Measurements from ENCODE around the gene CCBE1.
"Not testable (repeated sequence)": the region's sequence is repeated elsewhere in the genome, so short reads cannot be mapped to it uniquely, and the experiment has no call there.

The CCBE1 gene

GRCh38 chr18:59650266-59650820 is 46.9 kb downstream of the CCBE1 start:
- Histone ChIP-seq H3K4me1 (ENCODE audit: control insufficient read depth, insufficient read depth, low read length) (peaks cover 31% of the 10 kb centered on the region), H3K4me3 (ENCODE audit: low read length) (no peak overlapping the region), H3K27me3 (replicated peaks; ENCODE audit: control insufficient read depth, insufficient read depth, low read length) (no peaks in the 10 kb centered on the region), H3K36me3 (ENCODE audit: control insufficient read depth, insufficient read depth, low read length, severe bottlenecking) (no peaks in the 10 kb centered on the region), H3K9ac (ENCODE audit: low read length) (no peak overlapping the region), H3K9me3 (ENCODE audit: control insufficient read depth, low read length) (no peaks in the 10 kb centered on the region)
- no peak for DNase-seq (ENCODE audit: low read depth)

GRCh38 chr18:59649591-59649990 is 47.6 kb downstream of the CCBE1 start:
- Histone ChIP-seq H3K4me3 (ENCODE audit: low read length) (no peak overlapping the region), H3K27me3 (replicated peaks; ENCODE audit: control insufficient read depth, insufficient read depth, low read length) (no peaks in the 10 kb centered on the region), H3K9me3 (ENCODE audit: control insufficient read depth, low read length) (no peaks in the 10 kb centered on the region), H3K4me1 (ENCODE audit: control insufficient read depth, insufficient read depth, low read length) (peaks cover 31% of the 10 kb centered on the region), H3K36me3 (ENCODE audit: control insufficient read depth, insufficient read depth, low read length, severe bottlenecking) (no peaks in the 10 kb centered on the region), H3K9ac (ENCODE audit: low read length) (no peak overlapping the region)
- no peak for DNase-seq (ENCODE audit: low read depth)

GRCh38 chr18:59648469-59648868 is 48.8 kb downstream of the CCBE1 start:
- DNase-seq (ENCODE audit: low read depth); H3K4me3 ChIP-seq (ENCODE audit: low read length); H3K36me3 ChIP-seq (ENCODE audit: control insufficient read depth, insufficient read depth, low read length, severe bottlenecking); H3K9me3 ChIP-seq (ENCODE audit: control insufficient read depth, low read length); H3K9ac ChIP-seq (ENCODE audit: low read length); H3K27me3 ChIP-seq (replicated peaks; ENCODE audit: control insufficient read depth, insufficient read depth, low read length): not testable (repeated sequence)
- peaks cover 25% of the 10 kb centered on the region for H3K4me1 ChIP-seq (ENCODE audit: control insufficient read depth, insufficient read depth, low read length)

- DNase-seq (ENCODE audit: low read depth) = peak; percentile 40
- peaks cover 18% of the 10 kb centered on the region for H3K4me1 ChIP-seq (ENCODE audit: control insufficient read depth, insufficient read depth, low read length)
- no peaks in the 10 kb centered on the region for H3K27me3 ChIP-seq (replicated peaks; ENCODE audit: control insufficient read depth, insufficient read depth, low read length)
- peak overlapping the region; percentile 24 for H3K9ac ChIP-seq (ENCODE audit: low read length)
- peak overlapping the region; percentile 10 for H3K4me3 ChIP-seq (ENCODE audit: low read length)
- H3K9me3 ChIP-seq (ENCODE audit: control insufficient read depth, low read length) = no peaks in the 10 kb centered on the region
- H3K36me3 ChIP-seq (ENCODE audit: control insufficient read depth, insufficient read depth, low read length, severe bottlenecking) = no peaks in the 10 kb centered on the region
Measured at GRCh38 chr18:59646963-59647307, 50.3 kb downstream of the CCBE1 start.

- Histone ChIP-seq H3K9ac (ENCODE audit: low read length) (peak overlapping the region; percentile 24), H3K36me3 (ENCODE audit: control insufficient read depth, insufficient read depth, low read length, severe bottlenecking) (no peaks in the 10 kb centered on the region), H3K27me3 (replicated peaks; ENCODE audit: control insufficient read depth, insufficient read depth, low read length) (no peaks in the 10 kb centered on the region), H3K4me3 (ENCODE audit: low read length) (peak overlapping the region; percentile 10), H3K4me1 (ENCODE audit: control insufficient read depth, insufficient read depth, low read length) (peaks cover 18% of the 10 kb centered on the region), H3K9me3 (ENCODE audit: control insufficient read depth, low read length) (no peaks in the 10 kb centered on the region)
- no peak for DNase-seq (ENCODE audit: low read depth)
Measured at GRCh38 chr18:59646228-59646962, 50.8 kb downstream of the CCBE1 start.

- H3K27me3 ChIP-seq (replicated peaks; ENCODE audit: control insufficient read depth, insufficient read depth, low read length) = no peaks in the 10 kb centered on the region
- DNase-seq (ENCODE audit: low read depth) = no peak
- no peak overlapping the region for H3K9ac ChIP-seq (ENCODE audit: low read length)
- H3K36me3 ChIP-seq (ENCODE audit: control insufficient read depth, insufficient read depth, low read length, severe bottlenecking) = no peaks in the 10 kb centered on the region
- H3K4me1 ChIP-seq (ENCODE audit: control insufficient read depth, insufficient read depth, low read length) = peaks cover 34% of the 10 kb centered on the region
- no peaks in the 10 kb centered on the region for H3K9me3 ChIP-seq (ENCODE audit: control insufficient read depth, low read length)
- no peak overlapping the region for H3K4me3 ChIP-seq (ENCODE audit: low read length)
Measured at GRCh38 chr18:59643740-59644139, 53.5 kb downstream of the CCBE1 start.

GRCh38 chr18:59640721-59641120 is 56.5 kb downstream of the CCBE1 start:
- no peaks in the 10 kb centered on the region for H3K27me3 ChIP-seq (replicated peaks; ENCODE audit: control insufficient read depth, insufficient read depth, low read length)
- no peak for DNase-seq (ENCODE audit: low read depth)
- H3K4me3 ChIP-seq (ENCODE audit: low read length) = no peak overlapping the region
- no peak overlapping the region for H3K9ac ChIP-seq (ENCODE audit: low read length)
- peaks cover 18% of the 10 kb centered on the region for H3K4me1 ChIP-seq (ENCODE audit: control insufficient read depth, insufficient read depth, low read length)
- no peaks in the 10 kb centered on the region for H3K36me3 ChIP-seq (ENCODE audit: control insufficient read depth, insufficient read depth, low read length, severe bottlenecking)
- H3K9me3 ChIP-seq (ENCODE audit: control insufficient read depth, low read length) = no peaks in the 10 kb centered on the region

- no peak overlapping the region for H3K4me3 ChIP-seq (ENCODE audit: low read length)
- no peaks in the 10 kb centered on the region for H3K36me3 ChIP-seq (ENCODE audit: control insufficient read depth, insufficient read depth, low read length, severe bottlenecking)
Measured at GRCh38 chr18:59639821-59640220, 57.4 kb downstream of the CCBE1 start.

GRCh38 chr18:59639136-59639535 is 58.1 kb downstream of the CCBE1 start:
- H3K27me3 ChIP-seq (replicated peaks; ENCODE audit: control insufficient read depth, insufficient read depth, low read length) = no peaks in the 10 kb centered on the region
- H3K9me3 ChIP-seq (ENCODE audit: control insufficient read depth, low read length) = no peaks in the 10 kb centered on the region
- H3K4me3 ChIP-seq (ENCODE audit: low read length) = no peak overlapping the region
- no peak overlapping the region for H3K9ac ChIP-seq (ENCODE audit: low read length)
- peaks cover 29% of the 10 kb centered on the region for H3K4me1 ChIP-seq (ENCODE audit: control insufficient read depth, insufficient read depth, low read length)
- DNase-seq (ENCODE audit: low read depth) = no peak
- no peaks in the 10 kb centered on the region for H3K36me3 ChIP-seq (ENCODE audit: control insufficient read depth, insufficient read depth, low read length, severe bottlenecking)

More at GRCh38 chr18:59639821-59640220, 57.4 kb downstream of the CCBE1 start:
- Histone ChIP-seq H3K9ac (ENCODE audit: low read length) (no peak overlapping the region), H3K4me1 (ENCODE audit: control insufficient read depth, insufficient read depth, low read length) (peaks cover 24% of the 10 kb centered on the region), H3K9me3 (ENCODE audit: control insufficient read depth, low read length) (no peaks in the 10 kb centered on the region), H3K27me3 (replicated peaks; ENCODE audit: control insufficient read depth, insufficient read depth, low read length) (no peaks in the 10 kb centered on the region)
- DNase-seq (ENCODE audit: low read depth) = peak; percentile 41

GRCh38 chr18:59633961-59634485 is 63.2 kb downstream of the CCBE1 start:
- Histone ChIP-seq H3K9ac (ENCODE audit: low read length) (peak overlapping the region; percentile 5), H3K36me3 (ENCODE audit: control insufficient read depth, insufficient read depth, low read length, severe bottlenecking) (no peaks in the 10 kb centered on the region), H3K27me3 (replicated peaks; ENCODE audit: control insufficient read depth, insufficient read depth, low read length) (no peaks in the 10 kb centered on the region), H3K9me3 (ENCODE audit: control insufficient read depth, low read length) (peaks cover 5% of the 10 kb centered on the region), H3K4me1 (ENCODE audit: control insufficient read depth, insufficient read depth, low read length) (peaks cover 48% of the 10 kb centered on the region), H3K4me3 (ENCODE audit: low read length) (no peak overlapping the region)
- no peak for DNase-seq (ENCODE audit: low read depth)

- H3K36me3 ChIP-seq (ENCODE audit: control insufficient read depth, insufficient read depth, low read length, severe bottlenecking) = no peaks in the 10 kb centered on the region
- H3K9me3 ChIP-seq (ENCODE audit: control insufficient read depth, low read length) = peaks cover 5% of the 10 kb centered on the region
- H3K27me3 ChIP-seq (replicated peaks; ENCODE audit: control insufficient read depth, insufficient read depth, low read length) = no peaks in the 10 kb centered on the region
- no peak overlapping the region for H3K4me3 ChIP-seq (ENCODE audit: low read length)
- no peak for DNase-seq (ENCODE audit: low read depth)
- H3K9ac ChIP-seq (ENCODE audit: low read length) = peak overlapping the region; percentile 9
- H3K4me1 ChIP-seq (ENCODE audit: control insufficient read depth, insufficient read depth, low read length) = peaks cover 49% of the 10 kb centered on the region
Measured at GRCh38 chr18:59633317-59633716, 63.9 kb downstream of the CCBE1 start.
